ENCODE results near the gene F10. TPM values are rescaled to one million over a fixed set of nuclear protein-coding genes. Genes with fewer than 3 reads are reported as not detected.

Gene F10
- polyA plus RNA-seq, 1 donor from 2014 or later = not detected

- Histone ChIP-seq H3K27me3 (ENCODE audit: insufficient read depth, low read depth, low read length) (no peaks in the 10 kb centered on the region), H3F3A (ENCODE audit: insufficient read depth, low read length, poor library complexity, severe bottlenecking) (peaks cover 6% of the 10 kb centered on the region), H3K9ac (ENCODE audit: low read length) (no peak overlapping the region), H4K20me1 (ENCODE audit: insufficient read depth) (no peaks in the 10 kb centered on the region), H3K79me2 (replicated peaks; ENCODE audit: insufficient read depth, low read length) (no peaks in the 10 kb centered on the region), H3K36me3 (ENCODE audit: insufficient read depth, low read length) (peaks cover 9% of the 10 kb centered on the region), H2AFZ (ENCODE audit: low read depth, low read length) (no peak overlapping the region), H3K9me3 (ENCODE audit: low read length) (no peaks in the 10 kb centered on the region), H3K4me2 (ENCODE audit: low read length) (no peak overlapping the region), H3K9me2 (ENCODE audit: insufficient read depth, low read length) (no peaks in the 10 kb centered on the region), H3K27ac (ENCODE audit: low read length) (no peak overlapping the region), H3K4me3 (ENCODE audit: low read length) (no peak overlapping the region)
- TF ChIP-seq, protein P1, sequence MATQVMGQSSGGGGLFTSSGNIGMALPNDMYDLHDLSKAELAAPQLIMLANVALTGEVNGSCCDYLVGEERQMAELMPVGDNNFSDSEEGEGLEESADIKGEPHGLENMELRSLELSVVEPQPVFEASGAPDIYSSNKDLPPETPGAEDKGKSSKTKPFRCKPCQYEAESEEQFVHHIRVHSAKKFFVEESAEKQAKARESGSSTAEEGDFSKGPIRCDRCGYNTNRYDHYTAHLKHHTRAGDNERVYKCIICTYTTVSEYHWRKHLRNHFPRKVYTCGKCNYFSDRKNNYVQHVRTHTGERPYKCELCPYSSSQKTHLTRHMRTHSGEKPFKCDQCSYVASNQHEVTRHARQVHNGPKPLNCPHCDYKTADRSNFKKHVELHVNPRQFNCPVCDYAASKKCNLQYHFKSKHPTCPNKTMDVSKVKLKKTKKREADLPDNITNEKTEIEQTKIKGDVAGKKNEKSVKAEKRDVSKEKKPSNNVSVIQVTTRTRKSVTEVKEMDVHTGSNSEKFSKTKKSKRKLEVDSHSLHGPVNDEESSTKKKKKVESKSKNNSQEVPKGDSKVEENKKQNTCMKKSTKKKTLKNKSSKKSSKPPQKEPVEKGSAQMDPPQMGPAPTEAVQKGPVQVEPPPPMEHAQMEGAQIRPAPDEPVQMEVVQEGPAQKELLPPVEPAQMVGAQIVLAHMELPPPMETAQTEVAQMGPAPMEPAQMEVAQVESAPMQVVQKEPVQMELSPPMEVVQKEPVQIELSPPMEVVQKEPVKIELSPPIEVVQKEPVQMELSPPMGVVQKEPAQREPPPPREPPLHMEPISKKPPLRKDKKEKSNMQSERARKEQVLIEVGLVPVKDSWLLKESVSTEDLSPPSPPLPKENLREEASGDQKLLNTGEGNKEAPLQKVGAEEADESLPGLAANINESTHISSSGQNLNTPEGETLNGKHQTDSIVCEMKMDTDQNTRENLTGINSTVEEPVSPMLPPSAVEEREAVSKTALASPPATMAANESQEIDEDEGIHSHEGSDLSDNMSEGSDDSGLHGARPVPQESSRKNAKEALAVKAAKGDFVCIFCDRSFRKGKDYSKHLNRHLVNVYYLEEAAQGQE (IDR thresholded peaks at IDR 0.05; ENCODE audit: borderline replicate concordance) = no peak
- no peak for TF ChIP-seq MXI1 (conservative IDR thresholded peaks at IDR 0.05; ENCODE audit: poor library complexity, severe bottlenecking)
- no peak for TF ChIP-seq SMC3 (conservative IDR thresholded peaks at IDR 0.05; ENCODE audit: poor library complexity)
- TF ChIP-seq RAD21 (conservative IDR thresholded peaks at IDR 0.05) = no peak
- no peak for TF ChIP-seq EP300 (conservative IDR thresholded peaks at IDR 0.05; ENCODE audit: poor library complexity, severe bottlenecking)
- no peak for TF ChIP-seq POLR2AphosphoS5 (IDR thresholded peaks at IDR 0.05)
- no peak for TF ChIP-seq CTCF (IDR thresholded peaks at IDR 0.05; ENCODE audit: poor library complexity, severe bottlenecking)
- TF ChIP-seq EZH2 (IDR thresholded peaks at IDR 0.05; ENCODE audit: borderline replicate concordance, insufficient read depth, low read length, poor library complexity, severe bottlenecking) = no peak
- TF ChIP-seq TAF1 (IDR thresholded peaks at IDR 0.05; ENCODE audit: low read depth) = no peak
These were observed 25.8 kb upstream of the F10 start for GRCh38 chr13:113096745-113097305.

DNA sequence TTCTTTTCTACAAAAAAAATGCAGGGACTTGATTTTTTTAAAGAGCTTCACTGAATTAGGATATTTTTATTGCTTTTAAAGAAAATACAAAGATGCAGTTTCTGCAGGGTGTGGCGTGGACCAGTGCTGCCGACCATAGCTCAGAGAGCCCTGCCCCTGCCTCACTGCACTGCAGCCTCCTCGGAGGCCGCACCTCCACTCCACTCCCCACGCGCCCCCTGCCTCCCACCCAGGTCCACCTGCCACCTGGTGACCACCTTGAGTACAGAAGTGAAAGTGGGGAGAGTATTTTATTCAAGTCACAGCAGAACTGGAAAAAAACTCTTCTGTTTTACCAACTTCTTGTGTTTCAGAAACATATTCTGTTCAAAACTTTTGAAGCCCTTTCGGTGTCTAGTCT lies 24.9 kb upstream of the F10 start:
- Histone ChIP-seq H3K36me3 (ENCODE audit: insufficient read depth, low read length) (peaks cover 9% of the 10 kb centered on the region), H3K27ac (ENCODE audit: low read length) (no peak overlapping the region), H3F3A (ENCODE audit: insufficient read depth, low read length, poor library complexity, severe bottlenecking) (peaks cover 6% of the 10 kb centered on the region), H2AFZ (ENCODE audit: low read depth, low read length) (no peak overlapping the region), H3K4me2 (ENCODE audit: low read length) (no peak overlapping the region), H3K9me2 (ENCODE audit: insufficient read depth, low read length) (no peaks in the 10 kb centered on the region), H3K27me3 (ENCODE audit: insufficient read depth, low read depth, low read length) (no peaks in the 10 kb centered on the region), H3K79me2 (replicated peaks; ENCODE audit: insufficient read depth, low read length) (no peaks in the 10 kb centered on the region), H4K20me1 (ENCODE audit: insufficient read depth) (no peaks in the 10 kb centered on the region), H3K9me3 (ENCODE audit: low read length) (no peaks in the 10 kb centered on the region), H3K4me3 (ENCODE audit: low read length) (no peak overlapping the region), H3K9ac (ENCODE audit: low read length) (no peak overlapping the region)
- no peak for TF ChIP-seq EZH2 (IDR thresholded peaks at IDR 0.05; ENCODE audit: borderline replicate concordance, insufficient read depth, low read length, poor library complexity, severe bottlenecking)
- no peak for TF ChIP-seq MXI1 (conservative IDR thresholded peaks at IDR 0.05; ENCODE audit: poor library complexity, severe bottlenecking)

All from neural cell (in vitro differentiated cells).